Panc1 (cell line): ENCODE results near the gene IFT122.

Experiments used
- CTCF ChIP-seq: fragments of 450-650 bp; IDR thresholded peaks from 2 replicates; pipeline ENCODE4 v1.5.1; 2017; ENCODE audit warnings: mild to moderate bottlenecking
- SIN3A ChIP-seq: IDR thresholded peaks from 2 replicates; pipeline ENCODE4 v1.6.1; 2012; ENCODE audit warnings: low read depth, mild to moderate bottlenecking, low read length, moderate library complexity, borderline replicate concordance; ENCODE audit not compliant: insufficient read depth

- no peak for TF ChIP-seq CTCF
- TF ChIP-seq SIN3A, result no peak
These were observed 60.3 kb downstream of the IFT122 start for GRCh38 chr3:129500334-129500658.
